ENCODE results near the gene LUZP2.

The LUZP2 gene

GRCh38 chr11:25057861-25058260 lies 561.0 kb downstream of the LUZP2 start:
- H3K4me3 ChIP-seq (ENCODE audit: low read depth, low read length), result no peak overlapping the region
- TF ChIP-seq, protein P1, sequence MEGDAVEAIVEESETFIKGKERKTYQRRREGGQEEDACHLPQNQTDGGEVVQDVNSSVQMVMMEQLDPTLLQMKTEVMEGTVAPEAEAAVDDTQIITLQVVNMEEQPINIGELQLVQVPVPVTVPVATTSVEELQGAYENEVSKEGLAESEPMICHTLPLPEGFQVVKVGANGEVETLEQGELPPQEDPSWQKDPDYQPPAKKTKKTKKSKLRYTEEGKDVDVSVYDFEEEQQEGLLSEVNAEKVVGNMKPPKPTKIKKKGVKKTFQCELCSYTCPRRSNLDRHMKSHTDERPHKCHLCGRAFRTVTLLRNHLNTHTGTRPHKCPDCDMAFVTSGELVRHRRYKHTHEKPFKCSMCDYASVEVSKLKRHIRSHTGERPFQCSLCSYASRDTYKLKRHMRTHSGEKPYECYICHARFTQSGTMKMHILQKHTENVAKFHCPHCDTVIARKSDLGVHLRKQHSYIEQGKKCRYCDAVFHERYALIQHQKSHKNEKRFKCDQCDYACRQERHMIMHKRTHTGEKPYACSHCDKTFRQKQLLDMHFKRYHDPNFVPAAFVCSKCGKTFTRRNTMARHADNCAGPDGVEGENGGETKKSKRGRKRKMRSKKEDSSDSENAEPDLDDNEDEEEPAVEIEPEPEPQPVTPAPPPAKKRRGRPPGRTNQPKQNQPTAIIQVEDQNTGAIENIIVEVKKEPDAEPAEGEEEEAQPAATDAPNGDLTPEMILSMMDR (conservative IDR thresholded peaks at IDR 0.05; ENCODE audit: low read depth, low read length), result no peak
- no peak for DNase-seq (ENCODE audit: low read depth)

DNA sequence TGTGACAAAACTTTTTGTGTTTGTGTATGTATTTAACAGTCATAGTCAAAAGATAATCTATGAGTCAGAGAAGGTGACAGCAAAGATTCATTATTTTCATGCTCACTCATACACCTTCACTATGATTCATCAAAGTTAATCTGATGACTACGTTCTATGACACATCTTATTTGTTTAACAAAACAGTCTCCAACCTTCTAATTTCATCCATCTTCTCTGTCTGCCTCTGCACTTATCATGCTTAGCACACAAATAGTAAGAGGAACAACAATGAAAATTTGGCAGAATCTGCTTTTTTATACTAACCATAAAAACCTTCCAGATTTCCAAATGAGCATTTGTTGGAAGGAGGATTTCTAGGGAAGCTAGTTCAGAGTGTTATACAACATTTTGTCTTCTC lies 568.9 kb downstream of the LUZP2 start:
- TF ChIP-seq, protein P1 (conservative IDR thresholded peaks at IDR 0.05; ENCODE audit: low read depth, low read length), result no peak
- H3K4me3 ChIP-seq (ENCODE audit: low read depth, low read length), result no peak overlapping the region
- DNase-seq (ENCODE audit: low read depth), result peak; percentile 18

DNA sequence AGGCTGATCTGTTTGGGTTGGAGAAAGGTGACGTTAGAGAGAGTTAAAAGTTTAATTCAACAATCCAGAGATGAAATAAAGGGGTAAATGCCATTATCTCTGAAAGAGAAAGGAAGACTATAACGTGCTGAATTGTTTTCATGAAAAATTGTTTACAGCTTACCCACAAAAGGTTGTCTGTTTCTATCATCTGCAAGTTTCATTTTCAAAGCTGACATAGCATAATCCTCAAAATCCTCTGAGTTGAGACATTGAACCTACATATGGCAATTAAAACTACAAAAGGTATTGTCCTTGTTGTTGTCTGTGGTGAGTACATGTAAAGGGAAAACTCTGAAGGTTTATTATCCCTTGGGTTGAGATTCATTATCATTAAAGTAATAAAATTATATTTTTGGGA lies 569.9 kb downstream of the LUZP2 start:
- TF ChIP-seq, protein P1 (conservative IDR thresholded peaks at IDR 0.05; ENCODE audit: low read depth, low read length), result no peak
- no peak overlapping the region for H3K4me3 ChIP-seq (ENCODE audit: low read depth, low read length)

GRCh38 chr11:25068451-25068850 lies 571.6 kb downstream of the LUZP2 start:
- DNase-seq (ENCODE audit: low read depth), result no peak
- no peak overlapping the region for H3K4me3 ChIP-seq (ENCODE audit: low read depth, low read length)
- TF ChIP-seq, protein P1 (conservative IDR thresholded peaks at IDR 0.05; ENCODE audit: low read depth, low read length), result no peak

More for the DNA sequence above, 569.9 kb downstream of the LUZP2 start:
- no peak for DNase-seq (ENCODE audit: low read depth)

DNA sequence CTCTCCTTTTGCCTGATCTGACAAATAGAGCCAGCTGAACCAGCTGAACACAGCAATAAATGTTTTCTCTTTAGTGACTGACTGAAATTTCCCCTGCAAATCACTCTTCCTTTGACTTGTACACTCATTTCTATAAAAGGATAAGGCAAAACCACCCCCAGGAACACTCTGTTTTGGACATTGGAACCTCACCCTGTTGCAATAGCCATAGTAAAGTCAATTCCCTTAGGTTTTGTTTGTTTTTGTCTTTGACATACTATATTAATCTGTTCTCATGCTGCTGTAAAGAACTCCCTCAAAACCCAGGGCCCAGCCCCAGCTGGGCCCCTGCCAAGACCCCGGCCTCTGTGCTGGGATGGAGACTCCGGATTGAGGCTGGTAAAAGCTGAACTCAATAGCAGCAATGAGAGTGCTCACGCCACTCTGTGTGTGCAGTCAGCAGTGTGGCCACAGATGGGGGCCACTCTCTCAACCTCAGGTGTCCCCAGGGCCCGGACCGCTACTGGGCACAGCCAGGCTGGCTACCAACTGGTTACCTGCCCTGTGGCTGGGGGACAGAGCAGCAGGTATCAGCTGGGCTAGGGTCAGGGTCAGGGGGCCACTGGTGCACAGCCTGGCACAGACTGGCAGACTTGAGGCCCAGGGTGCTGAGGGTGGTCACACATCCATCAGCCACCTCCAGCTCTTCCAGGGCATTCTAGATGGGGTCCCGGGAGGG lies 597.4 kb downstream of the LUZP2 start:
- no peak for DNase-seq (ENCODE audit: low read depth)
- H3K4me3 ChIP-seq (ENCODE audit: low read depth, low read length), result no peak overlapping the region
- TF ChIP-seq, protein P1 (conservative IDR thresholded peaks at IDR 0.05; ENCODE audit: low read depth, low read length), result no peak

GRCh38 chr11:25119416-25119815 lies 622.6 kb downstream of the LUZP2 start:
- no peak overlapping the region for H3K4me3 ChIP-seq (ENCODE audit: low read depth, low read length)
- TF ChIP-seq, protein P1 (conservative IDR thresholded peaks at IDR 0.05; ENCODE audit: low read depth, low read length), result no peak
- DNase-seq (ENCODE audit: low read depth), result no peak
